Sigmoid colon (tissue), 3 donors: Measurements from ENCODE around the gene FBXL16.

ENCODE experiments used
- CTCF ChIP-seq, 4 experiments: fragments of 450-650 bp in 3 of 4; fragments of 200-600 bp in 1 of 4; IDR thresholded peaks; one replicate each; pipeline ENCODE4 v1.5.1; 2016 to 2019; ENCODE audit warnings: antibody characterized with exemption in 4 of 4, mild to moderate bottlenecking in 3 of 4, moderate library complexity in 2 of 4
- POLR2A ChIP-seq, 2 donors: fragments of 450-650 bp; IDR thresholded peaks; one replicate each; pipeline ENCODE4 v1.6.1; 2016; ENCODE audit warnings: antibody characterized with exemption in 2 of 2, mild to moderate bottlenecking in 2 of 2, moderate library complexity in 2 of 2

- no peak for TF ChIP-seq POLR2A (IDR thresholded peaks at IDR 0.05)
- no peak for TF ChIP-seq CTCF (IDR thresholded peaks at IDR 0.05)
These were observed 46.7 kb downstream of the FBXL16 start for GRCh38 chr16:658679-659571.
